HG02571 (cell line): ENCODE results near the gene KY.
"Not testable (repeated sequence)": the region's sequence is repeated elsewhere in the genome, so short reads cannot be mapped to it uniquely, and the experiment has no call there.

ENCODE experiments used
- ATAC-seq: cut with Tn5 transposase; IDR thresholded peaks from one replicate; pipeline ENCODE4 v1.9.1; 2021; ENCODE audit warnings: mild to moderate bottlenecking, moderate library complexity; ENCODE audit not compliant: unreplicated experiment

KY gene

GRCh38 chr3:134606033-134607025, 44.5 kb downstream of the KY start:
- ATAC-seq = no peak

- ATAC-seq = no peak
These were observed 45.3 kb downstream of the KY start for GRCh38 chr3:134605556-134605955.

- ATAC-seq = no peak
These were observed 46.9 kb downstream of the KY start for GRCh38 chr3:134603956-134604355.

- ATAC-seq = no peak
These were observed 47.3 kb downstream of the KY start for GRCh38 chr3:134603480-134603879.

- ATAC-seq = no peak
These were observed 48.4 kb downstream of the KY start for GRCh38 chr3:134602440-134602814.

- no peak for ATAC-seq
These were observed 49.0 kb downstream of the KY start for GRCh38 chr3:134601539-134602439.

GRCh38 chr3:134600685-134601463, 49.9 kb downstream of the KY start:
- peak; percentile 69 for ATAC-seq

- ATAC-seq = no peak
These were observed 50.6 kb downstream of the KY start for GRCh38 chr3:134600206-134600605.

- no peak for ATAC-seq
These were observed 51.9 kb downstream of the KY start for GRCh38 chr3:134598763-134599545.

- no peak for ATAC-seq
These were observed 53.3 kb downstream of the KY start for GRCh38 chr3:134597390-134597970.

GRCh38 chr3:134594986-134595385, 55.8 kb downstream of the KY start:
- not testable (repeated sequence) for ATAC-seq

GRCh38 chr3:134594331-134594741, 56.5 kb downstream of the KY start:
- ATAC-seq = no peak

- no peak for ATAC-seq
These were observed 58.0 kb downstream of the KY start for GRCh38 chr3:134592806-134593205.

- no peak for ATAC-seq
These were observed 60.1 kb downstream of the KY start for GRCh38 chr3:134590766-134591165.

GRCh38 chr3:134579141-134579665, 71.6 kb downstream of the KY start:
- ATAC-seq = no peak

- ATAC-seq = no peak
These were observed 74.0 kb downstream of the KY start for GRCh38 chr3:134576831-134577230.

GRCh38 chr3:134576426-134576825, 74.4 kb downstream of the KY start:
- no peak for ATAC-seq

GRCh38 chr3:134569899-134570298, 80.9 kb downstream of the KY start:
- not testable (repeated sequence) for ATAC-seq

- ATAC-seq = no peak
These were observed 82.0 kb downstream of the KY start for GRCh38 chr3:134568790-134569189.
